C4-2B (cell line): ENCODE data around the gene KRTAP6-1.

Experiments used
- CTCF ChIP-seq: fragments of 450-650 bp; conservative IDR thresholded peaks from 2 replicates; pipeline ENCODE4 v1.5.1; 2017; ENCODE audit warnings: mild to moderate bottlenecking
- ZFX ChIP-seq: fragments of 450-650 bp; IDR thresholded peaks from 2 replicates; pipeline ENCODE4 v1.6.1; 2017

GRCh38 chr21:30582870-30583269, 30.9 kb downstream of the KRTAP6-1 start:
- TF ChIP-seq CTCF (no peak), ZFX (no peak)
